HK-2 (cell line): ENCODE data around the gene ASCC1.
A peak's percentile ranks its signal among the peaks of the same experiment; 100 is the strongest.
"Not testable (repeated sequence)": the region's sequence is repeated elsewhere in the genome, so short reads cannot be mapped to it uniquely, and the experiment has no call there.

Source experiments
- DNase-seq: peaks from one replicate; pipeline ENCODE4 v3.0.0-alpha.2; 2018; ENCODE audit not compliant: unreplicated experiment

The ASCC1 gene

GRCh38 chr10:72170263-72170662 lies 45.8 kb downstream of the ASCC1 start:
- peak; percentile 48 for DNase-seq

GRCh38 chr10:72167118-72167517 lies 49.0 kb downstream of the ASCC1 start:
- DNase-seq, result no peak

- no peak for DNase-seq
These were observed 51.5 kb downstream of the ASCC1 start for GRCh38 chr10:72164617-72165016.

- DNase-seq, result no peak
These were observed 53.1 kb downstream of the ASCC1 start for GRCh38 chr10:72162978-72163377.

- DNase-seq, result no peak
These were observed 57.9 kb downstream of the ASCC1 start for GRCh38 chr10:72158176-72158575.

- no peak for DNase-seq
These were observed 59.9 kb downstream of the ASCC1 start for GRCh38 chr10:72156223-72156622.

- DNase-seq, result no peak
These were observed 63.8 kb downstream of the ASCC1 start for GRCh38 chr10:72152286-72152685.

- DNase-seq, result not testable (repeated sequence)
These were observed 65.2 kb downstream of the ASCC1 start for GRCh38 chr10:72150746-72151478.

GRCh38 chr10:72147324-72147584 lies 68.8 kb downstream of the ASCC1 start:
- not testable (repeated sequence) for DNase-seq

- no peak for DNase-seq
These were observed 69.3 kb downstream of the ASCC1 start for GRCh38 chr10:72146559-72147323.

- DNase-seq, result peak; percentile 47
These were observed 70.0 kb downstream of the ASCC1 start for GRCh38 chr10:72146071-72146470.

- no peak for DNase-seq
These were observed 70.4 kb downstream of the ASCC1 start for GRCh38 chr10:72145657-72146056.

- no peak for DNase-seq
These were observed 75.2 kb downstream of the ASCC1 start for GRCh38 chr10:72140850-72141249.

GRCh38 chr10:72140174-72140573 lies 75.9 kb downstream of the ASCC1 start:
- no peak for DNase-seq

GRCh38 chr10:72137583-72137982 lies 78.5 kb downstream of the ASCC1 start:
- no peak for DNase-seq

GRCh38 chr10:72136225-72136624 lies 79.9 kb downstream of the ASCC1 start:
- not testable (repeated sequence) for DNase-seq

GRCh38 chr10:72134785-72135767 lies 81.0 kb downstream of the ASCC1 start:
- no peak for DNase-seq

- no peak for DNase-seq
These were observed 82.6 kb downstream of the ASCC1 start for GRCh38 chr10:72133517-72133916.

- DNase-seq, result no peak
These were observed 83.2 kb downstream of the ASCC1 start for GRCh38 chr10:72132854-72133253.

GRCh38 chr10:72127571-72127970 lies 88.5 kb downstream of the ASCC1 start:
- DNase-seq, result no peak

- DNase-seq, result no peak
These were observed 89.2 kb downstream of the ASCC1 start for GRCh38 chr10:72126872-72127232.

GRCh38 chr10:72126184-72126871 lies 89.7 kb downstream of the ASCC1 start:
- DNase-seq, result no peak
